Astrocyte of the spinal cord (primary cell): ENCODE results near the gene ZNF438.
"Not testable (repeated sequence)": the region's sequence is repeated elsewhere in the genome, so short reads cannot be mapped to it uniquely, and the experiment has no call there.

Experiments used
- DNase-seq: peaks from one replicate; pipeline ENCODE4 v3.0.0; 2011; ENCODE audit warnings: low read depth, low spot score
- H3K4me3 ChIP-seq: 2 replicates; pipeline ENCODE4 v1.5.1; 2011; ENCODE audit warnings: low read depth, mild to moderate bottlenecking, low read length, moderate library complexity
- CTCF ChIP-seq: IDR thresholded peaks from 2 replicates; pipeline ENCODE4 v1.5.1; 2012; ENCODE audit warnings: low read depth, mild to moderate bottlenecking, low read length, inconsistent platforms
- in situ Hi-C: cut with HindIII; loops from 2 replicates; pipeline ENCODE4 v1.10.0; 2017; ENCODE audit warnings: low sequenced_read_pairs

ZNF438 gene

DNA sequence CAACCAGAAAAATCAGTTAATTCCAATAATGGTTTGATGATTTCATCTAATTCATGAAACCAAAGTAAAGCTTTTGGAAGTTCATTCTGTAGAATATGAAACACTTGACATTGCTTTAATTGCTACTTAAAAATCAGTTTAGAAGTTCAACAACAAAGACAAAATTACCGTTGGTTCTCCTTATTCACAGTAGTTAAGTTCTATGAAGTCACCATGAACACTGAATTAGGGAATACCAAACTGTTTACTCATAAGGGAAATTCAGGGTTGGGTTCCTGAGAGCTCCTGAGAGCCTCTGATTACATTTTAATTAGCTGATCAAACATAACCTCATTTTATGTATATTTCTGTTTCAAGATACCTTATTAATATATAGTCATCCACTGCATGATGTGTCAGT, 46.2 kb downstream of the ZNF438 start:
- in situ Hi-C loops = no loop called here
- DNase-seq = peak; percentile 46
- no peak overlapping the region for H3K4me3 ChIP-seq
- TF ChIP-seq CTCF = no peak

DNA sequence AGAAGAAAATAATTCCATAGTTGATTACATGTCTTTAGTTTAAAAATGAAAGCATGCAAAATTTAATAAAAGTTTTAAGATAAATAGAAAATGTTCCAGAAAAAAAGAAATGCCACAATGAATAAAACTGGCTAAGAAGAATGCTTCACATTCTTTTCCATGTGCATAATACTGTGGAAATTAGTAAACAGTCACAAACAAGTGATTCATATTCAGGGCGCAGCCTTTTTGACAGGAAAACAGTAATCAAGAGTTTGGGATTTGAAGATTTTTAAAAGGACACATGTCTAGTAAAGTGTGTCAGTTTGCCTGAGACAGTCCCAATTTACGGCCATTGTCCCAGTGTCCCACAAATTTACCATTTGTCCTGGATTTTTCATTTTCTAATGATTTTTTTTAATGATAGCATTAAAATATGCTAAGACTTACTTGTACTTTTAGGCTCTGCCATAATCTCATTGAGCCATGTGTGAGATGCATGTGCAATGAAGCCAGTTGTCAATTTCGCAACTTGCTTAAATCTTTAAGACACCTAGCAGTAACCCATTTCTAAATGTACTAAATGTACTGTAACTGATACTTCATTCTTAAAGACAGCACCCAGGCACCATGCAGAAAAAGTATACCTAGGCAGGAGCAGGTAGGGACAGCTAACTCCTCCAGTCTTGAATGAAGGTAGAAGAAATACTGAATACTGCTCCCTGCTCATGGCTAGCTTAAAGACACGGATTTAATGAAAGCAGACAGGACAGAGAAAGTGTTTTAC, 46.9 kb downstream of the ZNF438 start:
- TF ChIP-seq CTCF = no peak
- in situ Hi-C loops = no loop called here
- no peak overlapping the region for H3K4me3 ChIP-seq
- no peak for DNase-seq

DNA sequence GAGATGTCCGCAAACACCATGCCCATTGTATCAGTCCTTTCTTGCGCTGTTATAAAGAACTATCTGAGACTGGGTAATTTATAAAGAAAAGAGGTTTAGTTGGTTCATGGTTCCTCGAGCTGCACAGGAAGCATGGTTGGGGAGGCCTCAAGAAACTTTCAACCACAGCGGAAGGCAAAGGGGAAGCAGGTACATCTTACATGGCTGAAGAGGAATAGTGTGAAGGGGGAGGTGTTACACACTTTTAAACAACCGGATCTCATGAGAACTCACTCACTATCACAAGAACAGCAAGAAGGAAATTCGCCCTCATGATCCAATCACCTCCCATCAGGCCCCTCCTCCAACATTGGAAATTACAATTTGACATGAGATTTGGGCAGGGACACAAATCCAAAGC, 48.5 kb downstream of the ZNF438 start:
- in situ Hi-C loops, DNase-seq, H3K4me3 ChIP-seq: not testable (repeated sequence)

GRCh38 chr10:30980951-30981616, 50.6 kb downstream of the ZNF438 start:
- no peak for TF ChIP-seq CTCF
- in situ Hi-C loops = no loop called here
- H3K4me3 ChIP-seq = no peak overlapping the region
- peak; percentile 54 for DNase-seq

GRCh38 chr10:30979956-30980355, 51.7 kb downstream of the ZNF438 start:
- in situ Hi-C loops = no loop called here
- no peak overlapping the region for H3K4me3 ChIP-seq
- TF ChIP-seq CTCF = no peak
- no peak for DNase-seq

- no peak overlapping the region for H3K4me3 ChIP-seq
- no peak for TF ChIP-seq CTCF
- in situ Hi-C loops = no loop called here
- no peak for DNase-seq
Measured at GRCh38 chr10:30978843-30979242, 52.8 kb downstream of the ZNF438 start.

DNA sequence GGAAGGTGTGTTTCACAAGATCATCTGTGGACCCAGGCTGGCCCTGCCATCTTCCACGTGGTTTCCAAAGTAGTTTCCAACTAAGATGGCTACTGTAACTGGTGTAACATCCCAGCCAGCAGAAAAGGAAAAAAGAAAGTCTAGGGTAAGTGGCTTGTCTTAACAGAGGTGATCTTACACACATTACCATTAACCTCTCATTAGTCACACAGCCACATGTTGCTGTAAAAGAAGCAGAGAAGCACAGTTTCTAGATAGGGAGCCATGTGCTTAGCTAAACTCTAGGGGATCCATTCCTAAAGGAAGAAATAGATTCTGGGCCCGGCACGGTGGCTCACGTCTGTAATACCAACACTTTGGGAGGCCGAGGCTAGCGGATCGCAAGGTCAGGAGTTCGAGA, 54.3 kb downstream of the ZNF438 start:
- no peak for TF ChIP-seq CTCF
- in situ Hi-C loops = no loop called here
- DNase-seq = no peak
- no peak overlapping the region for H3K4me3 ChIP-seq
